Suppressor macrophage (primary cell): ENCODE results near the gene ZNF689.
"Not testable (repeated sequence)": the region's sequence is repeated elsewhere in the genome, so short reads cannot be mapped to it uniquely, and the experiment has no call there.

Experiments
- DNase-seq, 4 experiments: peaks; one replicate each; pipeline ENCODE4 v3.0.0-alpha.2; 2020 to 2022
- total RNA-seq, 17 experiments: gene quantifications; one replicate each; lab custom pipeline; 2026; ENCODE audit warnings: mixed read lengths in 6 of 17, inconsistent platforms in 3 of 17; lab: John Stamatoyannopoulos, UW

Gene ZNF689
- total RNA-seq: 2.1 to 13.3 (median 8.4) reads per million in 17 experiments

DNA sequence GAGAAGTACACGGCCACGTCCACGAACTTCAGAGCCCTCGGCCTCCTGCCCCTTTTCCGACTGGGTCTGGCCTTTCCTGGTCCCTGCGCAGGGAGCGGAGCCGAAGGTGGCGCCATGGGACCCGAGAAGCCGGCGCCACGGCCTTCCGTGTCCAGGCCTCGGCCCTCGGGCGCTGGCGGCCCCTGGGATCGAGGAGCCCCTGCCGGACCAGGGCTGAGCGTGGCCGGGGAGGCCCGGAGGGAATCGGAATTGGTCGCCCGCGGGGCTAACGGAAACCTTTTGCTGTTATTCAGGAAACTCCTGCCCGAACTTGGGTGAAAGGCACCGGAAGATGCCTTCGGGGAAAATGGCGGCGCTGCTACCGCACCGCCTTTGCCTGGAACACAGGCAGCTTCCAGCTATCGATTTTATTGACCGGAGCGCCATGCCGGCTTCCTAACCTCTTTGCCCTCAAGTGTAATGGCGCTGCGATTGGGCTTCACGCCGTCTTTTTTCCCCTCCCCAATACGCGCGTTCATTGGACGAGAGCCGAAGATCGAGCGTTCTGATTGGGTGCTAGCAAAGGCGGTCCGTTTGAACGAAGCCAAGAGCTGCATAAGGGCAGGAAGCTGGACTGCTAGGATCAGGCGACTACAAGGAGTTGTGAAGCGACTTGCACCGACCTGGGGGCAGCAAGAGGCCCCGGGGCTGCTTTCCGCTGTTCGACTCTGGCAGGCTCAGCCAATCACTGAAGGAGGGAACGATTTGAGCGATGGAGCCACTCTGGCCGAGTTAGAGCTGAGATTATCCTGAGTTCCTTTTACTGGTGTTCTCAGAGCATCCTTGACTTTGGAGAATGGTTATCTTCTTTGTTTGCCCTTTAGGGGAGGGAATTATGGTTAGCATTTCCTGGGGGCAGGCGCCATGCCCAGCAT is at the start of gene ZNF689:
TSS of gene ZNF689 (minus strand) at position 464 of the 914 bp plus-strand sequence. CDS start at position 116, 348 bp downstream.
- DNase-seq: peak; percentile 96 to 98 (median 98)

DNA sequence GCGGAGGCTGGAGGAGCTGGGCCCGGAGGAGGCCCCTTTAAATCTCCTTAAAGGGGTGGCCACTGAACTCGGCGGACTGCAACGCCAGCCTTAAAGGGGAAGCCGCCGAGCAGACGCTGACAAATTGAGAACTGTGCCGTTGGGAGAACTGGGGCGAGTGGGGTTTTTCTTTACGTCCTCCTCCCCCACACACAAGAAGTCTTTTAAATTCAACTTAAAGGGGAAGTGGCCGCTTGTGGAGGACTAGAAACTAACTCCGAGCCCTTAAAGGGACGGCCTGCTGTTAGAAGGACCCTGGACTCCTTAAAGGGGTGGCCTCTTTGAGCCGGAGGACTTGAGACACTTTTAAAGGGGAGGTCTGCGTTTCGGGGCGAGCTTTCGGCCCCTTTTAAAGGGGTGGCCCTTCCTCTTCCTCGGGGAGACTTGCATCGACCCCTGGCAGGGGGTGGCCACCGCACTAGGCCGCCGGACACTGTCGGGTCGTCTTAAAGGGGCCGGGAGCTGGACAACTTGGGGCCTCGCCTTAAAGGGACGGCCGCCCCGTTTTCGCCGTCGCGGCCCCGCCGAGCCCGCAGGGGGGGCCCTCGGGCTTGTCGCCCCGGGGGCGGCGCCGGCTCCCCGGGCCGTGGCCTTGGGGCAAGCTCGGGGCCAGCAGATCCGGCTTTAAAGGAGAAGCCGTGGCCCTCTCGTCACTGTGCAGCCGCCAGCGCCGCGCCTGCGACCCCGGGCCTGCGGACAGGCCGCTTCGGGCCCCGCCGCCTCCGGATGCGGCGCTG is 48.7 kb upstream of the ZNF689 start:
- DNase-seq: peak; percentile 99

DNA sequence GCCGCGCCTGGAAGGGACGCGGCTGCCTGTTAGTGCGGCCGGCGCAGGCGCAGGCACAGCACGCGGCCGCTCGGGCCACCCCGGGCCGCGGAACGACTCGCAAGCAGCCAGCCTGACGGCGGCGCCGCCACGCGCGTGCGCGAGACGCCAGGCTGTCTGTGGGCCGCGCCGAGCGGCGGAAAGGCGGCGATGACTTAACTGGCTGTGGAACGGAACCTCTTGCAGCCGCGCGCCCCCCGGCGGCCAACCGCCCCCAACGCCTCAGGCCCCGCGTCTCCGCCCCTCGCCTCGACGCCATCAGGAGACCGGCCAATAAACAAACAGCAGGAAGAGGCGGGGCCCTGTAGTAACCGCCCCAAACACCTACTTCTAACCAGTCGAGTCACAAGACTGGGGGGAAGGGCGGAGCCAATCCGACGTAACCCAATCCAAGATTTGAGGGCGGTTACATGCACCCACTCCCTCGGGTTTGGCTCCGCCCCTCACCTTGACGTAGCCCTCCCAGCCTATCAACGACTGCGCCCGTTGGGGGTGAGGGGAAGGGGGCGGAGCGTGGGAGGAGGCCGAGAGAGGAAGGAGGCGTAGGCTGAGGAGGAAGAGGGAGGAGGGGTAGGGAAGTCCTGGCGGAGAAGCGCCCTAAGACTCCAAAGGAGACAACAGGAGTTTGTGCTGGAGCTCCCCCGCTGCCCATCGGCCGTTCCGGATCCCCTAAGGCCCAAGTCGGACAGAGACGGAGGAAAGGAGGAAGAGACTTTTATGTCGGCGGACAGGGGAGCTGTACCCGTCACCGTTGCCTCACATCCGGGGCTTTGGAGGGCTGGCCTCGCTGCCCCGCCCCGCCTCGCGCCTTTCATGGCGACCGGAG is 47.9 kb upstream of the ZNF689 start, which contains the start of gene FBRS:
TSS of gene FBRS (plus strand) at position 566 of the 865 bp plus-strand sequence. CDS start 1,088 bp downstream, outside the sequence.
- peak; percentile 100 for DNase-seq

DNA sequence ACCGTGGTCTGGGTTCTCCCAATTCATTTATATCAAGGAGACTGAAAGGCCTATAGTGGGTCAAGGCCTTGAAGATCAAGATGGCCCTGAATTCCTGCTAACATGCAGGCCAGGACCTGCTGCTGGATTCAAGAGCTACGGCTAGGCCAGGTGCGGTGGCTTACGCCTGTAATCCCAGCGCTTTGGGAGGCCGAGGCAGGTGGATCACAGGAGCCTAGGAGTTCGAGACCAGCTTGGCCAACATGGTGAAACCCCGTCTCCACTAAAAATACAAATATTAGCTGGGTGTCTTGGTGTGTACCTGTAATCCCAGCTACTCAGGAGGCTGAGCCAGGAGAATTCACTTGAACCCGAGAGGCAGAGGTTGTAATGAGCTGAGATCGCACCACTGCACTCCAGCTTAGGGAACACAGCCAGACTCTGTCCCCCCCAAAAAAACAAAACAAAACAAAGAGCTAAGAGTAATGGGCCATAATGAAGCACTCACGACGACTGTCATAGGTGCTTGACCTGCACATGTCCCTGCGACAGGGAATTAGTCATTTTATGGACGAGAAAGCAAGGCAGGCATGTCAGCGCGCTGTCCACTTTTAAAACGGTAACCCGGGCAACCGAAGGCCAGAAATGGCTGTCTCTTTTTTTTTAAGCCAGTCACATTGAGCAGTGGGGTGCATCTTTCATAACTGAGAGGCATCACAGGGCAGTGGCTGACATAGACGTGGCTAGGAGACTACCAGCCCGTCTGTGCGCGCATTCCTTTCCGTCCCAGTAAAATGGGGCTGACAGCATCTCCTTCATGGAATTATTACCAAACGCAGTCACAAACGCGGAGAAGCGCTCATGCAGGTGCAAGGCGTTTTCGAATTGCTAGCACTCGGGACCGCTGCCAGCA is 47.0 kb upstream of the ZNF689 start:
- DNase-seq: no peak

DNA sequence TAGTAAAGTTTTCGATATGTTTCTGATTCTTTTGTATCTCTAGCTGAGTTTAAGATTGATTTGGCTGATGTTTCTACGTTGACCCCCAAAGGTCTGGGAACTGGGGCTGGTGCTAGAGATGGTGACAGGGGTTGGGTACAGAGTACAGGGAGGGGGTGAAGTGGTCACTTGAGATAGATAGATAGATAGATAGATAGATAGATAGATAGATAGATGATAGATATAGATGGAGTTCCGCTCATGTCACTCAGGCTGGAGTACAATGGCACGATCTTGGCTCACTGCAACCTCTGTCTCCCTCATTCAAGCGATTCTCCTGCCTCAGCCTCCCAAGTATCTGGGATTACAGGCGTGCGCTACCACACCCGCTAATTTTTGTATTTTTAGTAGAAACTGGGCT is 46.2 kb upstream of the ZNF689 start:
- DNase-seq: no peak

DNA sequence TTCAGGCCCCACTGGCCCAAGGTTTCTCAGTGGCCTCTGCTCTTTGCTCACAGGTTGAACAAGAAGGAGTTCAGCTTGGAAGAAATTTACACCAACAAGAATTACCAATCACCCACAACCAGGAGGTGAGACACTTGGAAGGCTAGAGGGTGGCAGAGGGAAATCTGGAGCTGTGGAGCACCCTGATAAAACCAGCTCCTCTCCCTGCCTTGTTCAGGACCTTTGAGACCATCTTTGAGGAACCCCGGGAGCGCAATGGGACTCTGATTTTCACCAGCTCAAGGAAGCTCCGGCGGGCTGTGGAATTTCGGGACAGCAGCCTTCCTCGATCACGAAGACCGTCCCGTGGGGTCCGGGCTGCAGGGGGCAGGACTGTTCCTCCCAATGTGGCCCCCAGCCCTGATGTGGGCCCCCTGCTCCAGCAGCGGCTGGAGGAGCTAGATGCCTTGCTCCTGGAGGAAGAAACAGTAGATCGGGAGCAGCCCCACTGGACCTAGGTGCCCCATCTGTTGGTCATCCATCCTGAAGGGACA is 45.7 kb upstream of the ZNF689 start:
- DNase-seq: no peak

DNA sequence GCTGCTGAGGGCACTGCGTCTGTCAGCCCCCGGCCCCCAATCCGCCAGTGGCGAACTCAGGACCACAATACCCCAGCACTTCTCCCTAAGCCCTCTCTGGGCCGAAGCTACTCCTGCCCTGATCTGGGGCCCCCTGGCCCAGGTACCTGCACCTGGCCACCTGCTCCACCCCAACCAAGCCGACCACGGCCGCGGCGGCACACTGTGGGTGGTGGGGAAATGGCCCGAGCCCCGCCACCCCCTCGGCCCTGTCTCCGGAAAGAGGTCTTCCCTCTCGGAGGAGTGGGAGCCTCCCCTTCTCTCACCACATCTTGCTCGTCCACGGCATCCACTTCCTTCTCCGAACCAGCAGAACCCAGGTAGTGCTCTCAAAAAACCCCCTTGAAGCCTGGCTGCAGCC is 44.7 kb upstream of the ZNF689 start:
- no peak for DNase-seq

DNA sequence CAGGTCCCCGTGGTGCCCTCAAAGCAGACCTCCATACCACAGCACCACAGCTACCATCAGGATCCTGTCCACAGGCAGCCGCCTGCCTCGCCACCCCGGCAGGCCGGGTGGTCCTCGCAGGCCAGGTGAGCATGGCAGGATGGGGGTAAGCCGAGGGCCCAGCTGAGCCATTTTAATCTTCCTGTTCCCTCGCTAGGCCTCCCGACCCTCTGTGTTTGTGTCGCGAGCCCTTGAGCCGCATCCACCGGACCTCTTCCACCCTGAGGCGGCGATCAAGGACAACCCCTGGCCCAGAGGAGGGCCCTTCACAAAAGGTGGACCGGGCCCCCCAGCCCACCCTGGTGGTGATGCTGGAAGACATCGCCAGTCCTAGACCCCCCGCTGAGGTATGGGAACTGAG is 42.5 kb upstream of the ZNF689 start:
- DNase-seq: no peak

DNA sequence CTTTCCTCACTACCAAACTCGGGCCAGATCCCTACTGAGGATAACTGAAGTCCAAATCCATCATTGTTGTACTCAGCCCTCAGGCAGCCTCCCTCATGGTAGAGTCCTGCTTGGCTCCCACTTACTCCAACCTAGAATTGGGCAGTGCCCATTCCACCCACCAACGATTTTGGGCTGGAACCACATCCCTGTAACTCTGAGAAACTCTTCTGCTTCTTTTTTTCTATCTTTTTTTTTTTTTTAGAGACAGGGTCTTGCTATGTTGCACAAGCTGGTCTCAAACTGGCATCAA is 41.8 kb upstream of the ZNF689 start:
- no peak for DNase-seq

DNA sequence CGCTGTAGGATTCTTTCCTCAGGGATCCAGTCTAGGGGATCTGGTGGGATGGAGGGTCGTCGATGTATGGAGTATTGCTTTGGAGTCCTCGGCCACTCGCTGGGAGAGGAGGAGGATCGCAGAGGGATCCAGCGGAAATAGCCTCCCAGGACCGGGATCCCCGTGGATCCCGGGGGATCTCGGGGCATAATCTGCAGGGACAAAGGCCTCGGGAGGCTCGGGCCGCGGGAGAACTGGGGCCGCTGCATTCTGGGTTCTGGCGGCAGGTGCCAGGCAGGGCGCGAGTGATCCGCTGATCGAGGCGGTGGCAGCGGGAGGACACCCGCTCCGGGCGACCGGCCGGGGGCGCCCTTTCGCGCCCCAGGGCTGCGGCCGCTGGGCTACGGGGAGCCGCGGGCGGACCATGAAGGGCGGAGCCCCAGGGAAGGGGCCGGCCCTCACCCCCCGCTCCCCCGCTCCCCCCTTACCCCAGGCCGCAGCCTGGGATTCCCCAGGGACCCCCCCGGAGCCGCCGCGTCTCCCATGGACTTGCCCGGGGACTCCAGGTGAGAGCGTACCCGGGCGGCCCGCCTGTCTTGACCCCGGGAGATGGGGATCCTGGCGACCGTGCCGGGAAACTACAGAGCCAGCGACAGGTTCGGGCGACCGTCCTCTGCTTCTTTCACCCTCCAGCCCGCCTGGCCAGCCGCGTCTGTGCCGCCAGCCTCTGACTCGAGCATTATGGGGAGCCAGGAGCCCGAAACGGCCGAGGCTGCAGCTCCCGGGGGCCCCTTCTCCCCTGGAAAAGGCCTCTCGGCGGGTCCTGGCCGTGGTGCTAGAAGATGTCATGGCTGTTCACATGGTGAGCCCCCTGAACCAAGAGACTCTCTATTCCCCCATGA is 41.2 kb upstream of the ZNF689 start:
- peak; percentile 81 to 93 (median 87) for DNase-seq

DNA sequence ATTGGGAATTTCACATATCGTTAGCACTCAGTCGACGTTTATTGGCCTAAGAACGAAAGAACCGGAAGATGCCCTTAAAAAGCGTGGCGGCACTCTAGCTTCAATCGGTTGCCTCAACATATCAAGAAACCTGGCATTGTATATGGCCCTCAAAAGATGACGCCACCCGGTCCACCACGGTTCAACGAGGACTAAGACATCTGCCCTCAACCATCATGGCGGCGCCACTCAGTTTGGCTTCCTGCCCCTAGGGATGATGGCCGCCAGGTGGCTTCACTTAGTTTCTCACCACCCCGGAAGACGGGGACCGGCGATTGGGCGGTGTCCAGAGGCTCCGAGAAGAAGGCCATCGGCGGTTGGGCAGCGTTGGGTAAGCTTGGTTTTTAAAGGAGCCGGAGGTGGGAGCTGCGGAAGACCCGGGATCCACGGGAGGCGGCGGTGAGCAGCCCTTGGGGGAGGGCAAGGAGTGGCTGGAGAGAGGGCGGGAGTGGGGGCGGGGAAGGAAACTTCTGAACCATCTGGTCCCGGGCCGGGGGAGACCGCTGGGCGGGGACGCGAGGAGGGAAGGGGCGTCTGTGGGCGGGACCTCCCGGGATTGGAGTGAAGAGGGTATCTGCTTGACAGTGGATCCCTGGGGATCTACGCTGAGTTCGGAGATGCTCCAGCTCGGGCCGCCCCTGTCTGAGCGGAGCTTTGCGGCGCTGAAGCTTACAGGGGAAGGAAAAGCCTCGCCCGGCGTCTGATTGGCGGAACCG is 40.4 kb upstream of the ZNF689 start, which contains the start of gene PRR14:
TSS of gene PRR14 (plus strand) at position 592 of the 755 bp plus-strand sequence. CDS start 686 bp downstream, outside the sequence.
- DNase-seq: peak; percentile 99 to 100 (median 100)

DNA sequence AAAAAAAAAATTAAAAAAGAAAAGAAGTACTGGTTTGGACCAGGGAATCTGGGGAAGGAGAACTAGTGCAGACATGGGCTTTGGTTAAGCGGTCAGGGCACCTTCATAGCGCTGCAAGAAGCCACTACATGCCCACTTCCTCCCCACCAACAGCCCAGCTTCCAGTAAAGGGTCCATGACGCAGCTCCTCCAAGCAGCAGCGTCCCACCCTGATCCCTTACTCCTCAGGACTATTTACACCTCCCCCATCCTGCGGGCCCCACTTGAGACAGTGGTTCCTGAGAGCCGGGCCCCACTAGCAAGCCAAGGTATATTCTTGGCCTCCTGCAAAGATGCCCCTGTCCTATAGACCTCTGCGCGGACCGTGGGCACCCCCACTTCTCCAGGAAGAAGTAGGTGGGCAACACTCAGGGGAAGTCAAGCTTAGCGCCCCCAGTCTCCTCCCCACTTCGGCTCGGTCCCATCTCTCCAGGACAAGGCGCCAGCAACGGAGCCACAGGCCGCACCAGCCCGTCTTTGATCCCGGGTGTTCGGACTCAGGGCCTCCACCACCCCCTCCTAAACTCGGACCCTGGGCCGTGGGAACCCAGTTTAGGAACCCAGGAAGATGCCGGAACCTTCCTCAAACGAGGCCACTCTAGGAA is 39.7 kb upstream of the ZNF689 start:
- peak in 3 of 4 experiments; percentile 26 to 41 (median 35) for DNase-seq

DNA sequence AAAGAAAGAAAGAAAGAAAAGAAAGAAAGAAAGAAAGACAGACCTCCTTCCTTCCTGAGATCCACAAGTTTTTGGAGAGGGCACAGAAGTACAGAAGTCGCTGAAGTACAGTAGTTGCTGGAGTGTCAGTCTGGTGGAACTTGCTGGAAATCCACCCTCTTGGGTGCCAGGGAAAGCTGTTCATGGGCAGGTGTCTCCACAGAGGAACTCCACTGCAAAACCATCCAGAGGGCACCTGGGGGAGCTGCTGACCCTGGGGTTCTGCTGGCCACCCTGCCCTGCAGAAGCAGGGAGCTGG is 37.0 kb upstream of the ZNF689 start:
- no peak for DNase-seq

DNA sequence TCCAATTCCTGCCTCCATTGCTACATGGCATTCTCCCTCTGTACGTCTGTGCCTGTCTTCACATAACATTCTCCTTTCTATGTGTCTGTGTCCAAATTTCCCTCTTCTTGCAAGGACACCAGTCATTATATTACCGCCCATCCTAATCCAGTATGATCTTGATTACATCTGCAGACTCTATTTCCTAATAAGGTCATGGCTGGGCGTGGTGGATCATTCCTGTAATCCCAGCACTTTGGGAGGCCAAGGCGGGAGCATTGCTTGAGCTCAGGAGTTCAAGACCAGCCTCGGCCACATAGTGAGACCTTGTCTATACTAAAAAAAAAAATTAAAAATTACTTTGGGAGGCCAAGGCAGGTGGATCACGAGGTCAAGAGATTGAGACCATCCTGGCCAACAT is 35.5 kb upstream of the ZNF689 start:
- DNase-seq: no peak

DNA sequence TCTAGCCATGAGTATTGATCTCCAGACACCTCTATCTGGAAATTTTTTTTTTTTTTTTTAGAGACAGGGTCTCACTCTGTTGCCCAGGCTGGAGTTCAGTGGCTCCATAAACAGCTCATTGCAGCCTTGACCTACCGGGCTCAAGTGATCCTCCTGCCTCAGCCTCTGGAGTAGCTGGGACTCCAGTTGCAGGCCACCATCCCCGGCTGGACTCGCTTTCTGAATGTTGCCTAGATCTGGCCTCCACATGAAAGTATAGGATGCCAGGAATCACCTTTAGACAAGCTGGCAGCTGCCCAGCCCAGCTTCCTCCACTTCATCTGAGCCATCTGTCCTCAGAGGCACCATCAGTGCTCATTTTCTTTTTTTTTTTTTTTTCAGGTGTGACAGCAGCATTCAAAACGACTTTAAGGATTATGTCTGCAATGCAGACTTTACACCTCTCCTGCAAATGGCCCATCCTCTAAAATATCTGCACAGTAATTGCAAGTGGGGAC is 34.2 kb upstream of the ZNF689 start:
- DNase-seq: no peak

DNA sequence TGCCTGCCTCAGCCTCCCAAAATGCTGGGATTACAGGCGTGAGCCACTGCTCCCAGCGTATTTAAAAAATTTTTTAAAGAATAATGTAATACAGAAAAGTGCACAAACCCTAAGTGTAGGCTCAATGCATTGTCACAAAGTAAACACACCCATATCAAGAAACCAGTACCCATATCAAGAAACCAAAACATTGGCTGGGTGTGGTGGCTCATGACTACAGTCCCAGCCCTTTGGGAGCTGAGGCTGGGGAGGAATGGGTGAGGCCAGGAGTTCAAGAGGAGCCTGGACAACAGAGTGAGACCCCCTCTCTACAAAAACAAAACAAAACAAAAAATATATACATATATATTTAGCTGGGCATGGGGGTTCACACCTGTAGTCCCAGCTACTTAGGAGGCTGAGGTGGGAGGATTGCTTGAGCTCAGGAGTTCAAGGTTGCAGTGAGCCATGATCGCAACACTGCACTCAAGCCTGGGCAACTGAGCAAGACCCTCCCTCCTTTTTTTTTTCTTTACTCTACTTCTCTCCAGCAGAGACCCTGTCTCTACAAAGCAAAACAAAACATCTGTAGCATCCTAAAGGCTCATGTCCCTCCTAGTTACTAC is 31.3 kb upstream of the ZNF689 start:
- no peak for DNase-seq

DNA sequence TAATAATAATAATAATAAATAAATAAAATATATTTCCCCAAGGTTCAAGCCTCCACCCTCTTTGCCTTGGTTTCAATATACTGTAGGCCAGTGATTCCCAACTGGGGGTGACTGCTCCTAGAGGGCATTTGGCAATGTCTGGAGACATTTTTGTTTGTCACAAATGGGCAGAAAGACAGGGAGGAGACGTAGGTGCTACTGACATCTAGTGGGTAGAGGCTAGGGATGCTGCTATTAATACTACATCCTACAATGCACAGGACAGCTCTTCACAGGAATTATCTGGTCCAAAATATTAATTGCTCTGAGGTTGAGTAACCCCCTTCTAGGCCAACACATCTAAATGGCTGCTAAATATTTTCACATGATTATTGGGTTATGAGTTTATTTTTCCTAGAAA is 27.8 kb upstream of the ZNF689 start:
- DNase-seq: peak; percentile 56 to 73 (median 63)

DNA sequence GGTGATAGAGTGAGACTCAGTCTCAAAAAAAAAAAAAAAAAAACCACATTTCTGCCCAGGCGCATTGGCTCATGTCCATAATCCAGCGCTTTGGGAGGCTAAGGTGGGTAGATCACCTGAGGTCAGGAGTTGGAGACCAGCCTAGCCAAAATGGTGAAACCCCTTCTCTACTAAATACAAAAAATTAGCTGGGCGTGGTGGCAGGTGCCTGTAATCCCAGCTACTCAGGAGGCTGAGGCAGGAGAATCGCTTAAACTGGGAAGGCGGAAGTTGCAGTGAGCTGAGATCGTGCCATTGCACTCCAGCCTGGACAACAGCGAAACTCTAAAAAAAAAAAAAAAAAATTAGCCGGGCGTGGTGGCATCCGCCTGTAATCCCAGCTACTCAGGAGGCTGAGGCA is 26.9 kb upstream of the ZNF689 start:
- not testable (repeated sequence) for DNase-seq
